GM21447 (cell line): Measurements from ENCODE around the gene HNRNPL.
A peak's percentile ranks its signal among the peaks of the same experiment; 100 is the strongest.
"Not testable (repeated sequence)": the region's sequence is repeated elsewhere in the genome, so short reads cannot be mapped to it uniquely, and the experiment has no call there.

Experiments used
- ATAC-seq: cut with Tn5 transposase; IDR thresholded peaks from one replicate; pipeline ENCODE4 v1.9.1; 2021; ENCODE audit not compliant: unreplicated experiment

The HNRNPL gene

GRCh38 chr19:38849860-38850435 lies at the start of gene HNRNPL:
Gene HNRNPL, minus strand, starts transcription at chr19:38849986. Its CDS starts 20 bp downstream, at chr19:38849966.
- ATAC-seq: peak; percentile 47

GRCh38 chr19:38898788-38899446 lies 49.1 kb upstream of the HNRNPL start:
- no peak for ATAC-seq

- ATAC-seq: no peak
These were observed 45.2 kb upstream of the HNRNPL start for GRCh38 chr19:38894968-38895367.

- no peak for ATAC-seq
These were observed 43.6 kb upstream of the HNRNPL start for GRCh38 chr19:38893341-38893771.

- ATAC-seq: no peak
These were observed 43.1 kb upstream of the HNRNPL start for GRCh38 chr19:38892841-38893240.

- ATAC-seq: no peak
These were observed 42.0 kb upstream of the HNRNPL start for GRCh38 chr19:38891771-38892170.

- no peak for ATAC-seq
These were observed 40.9 kb upstream of the HNRNPL start for GRCh38 chr19:38890686-38891085.

GRCh38 chr19:38889803-38890202 lies 40.0 kb upstream of the HNRNPL start:
- ATAC-seq: no peak

- no peak for ATAC-seq
These were observed 39.1 kb upstream of the HNRNPL start for GRCh38 chr19:38888876-38889275.

- not testable (repeated sequence) for ATAC-seq
These were observed 34.9 kb upstream of the HNRNPL start for GRCh38 chr19:38884691-38885090.

- no peak for ATAC-seq
These were observed 33.5 kb upstream of the HNRNPL start for GRCh38 chr19:38883286-38883685.

- ATAC-seq: no peak
These were observed 31.3 kb upstream of the HNRNPL start for GRCh38 chr19:38880882-38881609.

GRCh38 chr19:38880076-38880881 lies 30.5 kb upstream of the HNRNPL start:
- no peak for ATAC-seq

- no peak for ATAC-seq
These were observed 29.6 kb upstream of the HNRNPL start for GRCh38 chr19:38879400-38879751.

GRCh38 chr19:38878575-38879399 lies 29.0 kb upstream of the HNRNPL start:
- no peak for ATAC-seq

- ATAC-seq: peak; percentile 71
These were observed 28.2 kb upstream of the HNRNPL start, which contains the start of gene RINL for GRCh38 chr19:38877781-38878574. Gene RINL, minus strand, starts transcription at chr19:38878275. Its CDS starts 1,533 bp downstream, at chr19:38876742.

- ATAC-seq: no peak
These were observed 26.0 kb upstream of the HNRNPL start for GRCh38 chr19:38875656-38876395.

- not testable (repeated sequence) for ATAC-seq
These were observed 23.6 kb upstream of the HNRNPL start for GRCh38 chr19:38873400-38873799.

- ATAC-seq: no peak
These were observed 20.8 kb upstream of the HNRNPL start for GRCh38 chr19:38870612-38871011.
